ENCODE measurements around the gene TRIM38.

Gene TRIM38

GRCh38 chr6:25990172-25990873 is 27.7 kb downstream of the TRIM38 start:
- TF ChIP-seq ZFP30 (CRISPR knock-in tag; IDR thresholded peaks at IDR 0.05) (no peak), TOX (CRISPR knock-in tag; IDR thresholded peaks at IDR 0.05; ENCODE audit: borderline replicate concordance) (no peak), GLIS3 (CRISPR knock-in tag; IDR thresholded peaks at IDR 0.05) (no peak), ESRRG (CRISPR knock-in tag; IDR thresholded peaks at IDR 0.05) (no peak), TCF4 (CRISPR knock-in tag; IDR thresholded peaks at IDR 0.05; ENCODE audit: borderline replicate concordance) (no peak), ZNF565 (CRISPR knock-in tag; conservative IDR thresholded peaks at IDR 0.05; ENCODE audit: low read depth) (no peak), PPARA (CRISPR knock-in tag; IDR thresholded peaks at IDR 0.05; ENCODE audit: borderline replicate concordance) (no peak), CSRNP3 (CRISPR knock-in tag; IDR thresholded peaks at IDR 0.05) (no peak), ZNF8 (CRISPR knock-in tag; IDR thresholded peaks at IDR 0.05) (no peak), CREB5 (CRISPR knock-in tag; IDR thresholded peaks at IDR 0.05; ENCODE audit: low read depth) (no peak), CSDC2 (CRISPR knock-in tag; IDR thresholded peaks at IDR 0.05) (no peak), BACH2 (CRISPR knock-in tag; IDR thresholded peaks at IDR 0.05; ENCODE audit: borderline replicate concordance) (no peak)
- no peak for ATAC-seq

GRCh38 chr6:25991785-25992412 is 29.3 kb downstream of the TRIM38 start:
- TF ChIP-seq TCF4 (CRISPR knock-in tag; IDR thresholded peaks at IDR 0.05; ENCODE audit: borderline replicate concordance) = peak; percentile 40; the same call in 1 of the 2 replicates
- TF ChIP-seq ZC3H10 (CRISPR knock-in tag; IDR thresholded peaks at IDR 0.05) = no peak
- no peak for TF ChIP-seq TSHZ2 (CRISPR knock-in tag; IDR thresholded peaks at IDR 0.05)
- TF ChIP-seq ZNF8 (CRISPR knock-in tag; IDR thresholded peaks at IDR 0.05) = no peak
- TF ChIP-seq PATZ1 (CRISPR knock-in tag; IDR thresholded peaks at IDR 0.05; ENCODE audit: borderline replicate concordance) = no peak
- ATAC-seq = peak; percentile 54

- ATAC-seq = peak; percentile 94
- no peak for TF ChIP-seq ZFP3 (CRISPR knock-in tag; IDR thresholded peaks at IDR 0.05)
- TF ChIP-seq GLIS3 (CRISPR knock-in tag; IDR thresholded peaks at IDR 0.05) = no peak
- TF ChIP-seq ZNF70 (CRISPR knock-in tag; IDR thresholded peaks at IDR 0.05) = no peak
- TF ChIP-seq ZC3H10 (CRISPR knock-in tag; IDR thresholded peaks at IDR 0.05) = no peak
- TF ChIP-seq CSDC2 (CRISPR knock-in tag; IDR thresholded peaks at IDR 0.05) = no peak
- no peak for TF ChIP-seq SNAI2 (CRISPR knock-in tag; IDR thresholded peaks at IDR 0.05)
- no peak for TF ChIP-seq ARNTL (CRISPR knock-in tag; IDR thresholded peaks at IDR 0.05; ENCODE audit: borderline replicate concordance, low read depth)
- no peak for TF ChIP-seq RARB (CRISPR knock-in tag; IDR thresholded peaks at IDR 0.05)
- TF ChIP-seq ZFP30 (CRISPR knock-in tag; IDR thresholded peaks at IDR 0.05) = 0 out of 2 replicates have a peak, but pooled peaks have one; percentile 6
- TF ChIP-seq OSR1 (CRISPR knock-in tag; IDR thresholded peaks at IDR 0.05) = no peak
- TF ChIP-seq BACH2 (CRISPR knock-in tag; IDR thresholded peaks at IDR 0.05; ENCODE audit: borderline replicate concordance) = no peak
- TF ChIP-seq ISL1 (CRISPR knock-in tag; IDR thresholded peaks at IDR 0.05) = no peak
- no peak for TF ChIP-seq PPARA (CRISPR knock-in tag; IDR thresholded peaks at IDR 0.05; ENCODE audit: borderline replicate concordance)
- no peak; the same call in 1 of the 2 replicates for TF ChIP-seq TCF4 (CRISPR knock-in tag; IDR thresholded peaks at IDR 0.05; ENCODE audit: borderline replicate concordance)
- TF ChIP-seq ESRRG (CRISPR knock-in tag; IDR thresholded peaks at IDR 0.05) = no peak
- TF ChIP-seq PATZ1 (CRISPR knock-in tag; IDR thresholded peaks at IDR 0.05; ENCODE audit: borderline replicate concordance) = peak; percentile 36; the same call in 1 of the 2 replicates
- TF ChIP-seq CSRNP3 (CRISPR knock-in tag; IDR thresholded peaks at IDR 0.05) = no peak
- no peak for TF ChIP-seq ZNF8 (CRISPR knock-in tag; IDR thresholded peaks at IDR 0.05)
- TF ChIP-seq TOX (CRISPR knock-in tag; IDR thresholded peaks at IDR 0.05; ENCODE audit: borderline replicate concordance) = no peak
Measured at GRCh38 chr6:25992413-25993340, 30.1 kb downstream of the TRIM38 start.

All from SK-N-SH treated with all-trans-retinoic acid at 6 μM for 48 hours (cell line).